Activated CD8-positive, alpha-beta memory T cell treated with anti-CD3 and anti-CD28 coated beads, Interleukin-2, amount 50 U/mL, for 24 hours (primary cell): ENCODE data around the gene BTBD9.

ENCODE experiments used
- DNase-seq: peaks from one replicate; pipeline ENCODE4 v3.0.0-alpha.2; 2020; ENCODE audit errors: extremely low read depth

Gene BTBD9

DNA sequence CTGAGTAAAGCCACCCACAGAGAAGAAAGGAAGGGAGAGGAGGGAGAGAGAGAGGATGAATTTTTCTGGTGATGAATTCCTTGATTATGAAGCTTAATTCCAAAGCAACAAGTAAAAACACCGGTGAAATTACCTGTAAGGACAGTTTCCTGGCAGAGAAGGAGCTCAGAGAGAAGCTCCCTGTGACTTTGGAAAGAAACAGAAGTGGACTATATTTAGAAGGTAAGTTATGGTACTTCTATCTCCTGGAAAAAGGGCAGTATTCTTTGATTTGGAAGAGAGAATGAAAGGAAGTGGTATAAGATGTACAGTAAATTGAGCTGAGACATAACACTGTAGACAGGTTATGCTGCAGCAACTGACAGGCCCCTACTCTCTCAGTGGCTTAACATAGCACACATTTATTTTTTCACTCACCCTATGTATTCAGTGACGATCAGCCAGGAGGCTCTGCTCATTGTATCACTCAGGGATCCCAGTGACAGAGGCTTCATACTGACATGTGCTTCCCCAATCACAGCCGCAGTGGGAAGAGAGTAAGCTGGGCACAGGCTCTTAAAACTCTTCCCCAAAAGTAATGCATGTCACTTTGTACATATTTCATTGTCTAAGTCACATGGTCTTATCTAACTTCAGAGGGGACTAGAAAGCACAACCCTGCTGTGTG is 349.5 kb downstream of the BTBD9 start:
- DNase-seq: no peak

DNA sequence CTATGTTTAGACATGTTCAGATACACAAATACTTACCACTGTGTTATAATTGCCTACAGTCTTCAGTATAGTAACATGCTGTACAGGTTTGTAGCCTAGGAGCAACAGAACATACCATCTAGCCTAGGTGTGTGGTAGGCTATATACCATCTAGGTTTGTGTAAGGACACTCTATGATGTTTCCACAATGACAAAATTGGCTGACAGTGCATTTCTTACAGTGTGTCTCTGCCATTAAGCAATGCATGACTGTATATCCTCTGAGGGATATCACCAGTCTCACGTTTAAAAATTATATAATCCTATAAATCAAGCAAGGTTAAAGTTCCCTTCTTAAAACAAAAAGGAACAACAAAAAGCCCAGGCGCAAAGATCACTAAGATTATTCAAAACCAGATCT is 352.2 kb downstream of the BTBD9 start:
- DNase-seq: no peak

DNA sequence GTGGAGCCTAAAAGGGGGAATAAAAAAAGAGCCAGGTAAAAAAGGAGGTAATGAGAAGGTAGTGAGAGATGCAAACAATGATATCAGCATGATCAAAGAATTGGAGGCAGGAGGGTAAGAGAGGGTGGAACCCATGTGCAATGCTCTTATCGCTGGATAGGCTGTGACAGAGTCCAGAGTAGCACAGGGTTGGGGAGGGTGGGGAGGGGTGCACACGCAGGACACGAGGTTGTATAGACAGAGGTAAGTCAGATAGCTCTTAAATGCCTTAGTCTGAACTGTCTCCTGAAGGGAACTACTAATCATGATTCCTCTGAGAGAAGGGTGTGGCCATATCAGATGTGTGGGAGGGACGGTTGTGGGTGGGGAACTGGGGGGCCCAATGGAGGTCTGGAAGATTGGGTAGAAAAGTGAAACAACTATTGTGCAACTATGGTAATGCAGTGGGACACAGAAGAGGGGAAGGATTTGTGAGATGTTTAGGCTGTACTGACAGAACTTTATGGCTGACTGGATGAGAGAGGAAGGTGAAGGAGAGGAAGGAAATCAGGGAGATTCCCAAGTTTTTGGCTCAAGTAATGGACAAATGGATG is 354.8 kb downstream of the BTBD9 start:
- no peak for DNase-seq

GRCh38 chr6:38283734-38284362 is 355.9 kb downstream of the BTBD9 start:
- no peak for DNase-seq

- no peak for DNase-seq
These were observed 356.8 kb downstream of the BTBD9 start for GRCh38 chr6:38282911-38283310.

DNA sequence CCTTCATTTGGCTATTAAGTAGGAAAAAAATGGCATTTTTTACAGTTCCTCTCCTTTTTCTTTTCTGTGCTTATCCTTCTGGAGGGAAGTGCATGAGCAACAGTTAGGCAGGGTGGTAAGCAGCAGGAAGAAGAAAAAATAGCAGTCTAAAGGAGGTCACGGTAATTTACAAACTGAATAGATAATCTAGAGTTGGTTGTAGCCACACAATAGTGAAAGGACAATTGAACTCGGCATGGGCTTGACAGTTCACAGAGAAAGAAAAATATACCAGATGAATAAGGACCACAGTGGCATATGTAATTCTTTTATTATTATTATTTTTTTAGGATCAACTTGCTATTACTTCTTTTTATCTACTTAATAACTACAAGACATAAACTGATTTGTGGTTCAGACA is 358.6 kb downstream of the BTBD9 start:
- no peak for DNase-seq

DNA sequence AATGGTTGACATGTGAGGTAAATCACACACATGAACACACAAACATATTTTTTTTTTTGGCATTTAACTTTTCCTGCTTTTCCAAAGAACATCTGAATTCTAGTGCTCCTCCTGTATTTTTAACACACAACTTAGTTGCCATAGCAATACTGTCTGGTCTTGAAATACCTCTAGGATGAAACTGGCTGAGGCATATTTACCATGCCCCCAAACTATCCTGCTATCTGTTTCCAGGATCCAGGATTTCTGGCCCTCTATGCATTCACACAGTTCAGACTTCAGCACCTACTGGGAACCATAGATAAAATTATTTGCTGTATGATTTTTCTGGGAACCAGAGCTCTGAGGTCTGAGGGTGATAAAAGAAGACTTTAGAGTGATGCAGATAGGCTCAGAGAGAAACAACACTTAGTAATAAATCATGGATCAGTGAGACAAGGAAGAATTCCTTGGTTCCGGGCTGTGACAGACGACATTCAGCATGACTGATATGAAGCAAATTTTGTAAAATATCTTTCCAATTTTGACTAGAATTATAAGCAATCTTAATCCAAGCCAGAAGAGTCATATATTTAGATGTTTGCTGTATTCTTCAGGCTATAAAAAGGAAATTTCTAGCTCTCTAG is 359.7 kb downstream of the BTBD9 start:
- no peak for DNase-seq

DNA sequence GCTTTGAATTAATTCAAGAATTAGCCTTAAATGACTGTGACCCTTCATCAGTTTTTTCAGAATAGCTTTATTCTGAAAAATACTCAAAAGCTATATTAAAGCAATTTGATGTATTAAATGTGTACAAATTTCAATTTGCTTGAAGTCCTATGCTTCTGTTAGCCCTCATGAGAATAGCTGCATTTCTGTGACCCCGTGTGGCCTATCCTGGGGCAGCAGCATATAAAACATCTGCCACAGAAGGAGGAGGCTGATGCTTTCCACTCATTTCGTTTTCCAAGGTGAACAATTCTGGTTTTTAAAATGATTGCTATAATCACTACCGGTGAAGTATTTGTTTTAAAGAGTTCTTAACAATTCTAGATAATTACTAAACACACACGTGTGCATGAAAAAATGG is 360.3 kb downstream of the BTBD9 start:
- no peak for DNase-seq

GRCh38 chr6:38273325-38273724 is 366.4 kb downstream of the BTBD9 start:
- DNase-seq: no peak

DNA sequence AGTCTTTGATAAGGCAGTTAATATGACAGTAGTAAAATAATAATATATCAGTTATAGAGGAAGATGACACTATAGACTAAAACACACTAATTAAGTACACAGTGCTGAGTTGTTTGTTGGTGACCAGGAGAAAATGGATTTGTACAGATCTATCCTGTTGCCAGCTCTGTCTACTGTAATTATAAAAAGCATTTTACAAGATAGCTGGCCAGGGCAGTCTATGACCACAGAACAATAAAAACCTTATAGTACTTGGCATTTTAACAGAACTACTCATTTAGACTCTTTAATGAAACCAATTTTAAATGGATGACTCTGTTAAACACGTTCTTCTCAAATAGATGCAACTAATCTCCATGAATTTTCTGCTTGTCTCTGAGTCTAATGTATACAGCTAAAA is 367.5 kb downstream of the BTBD9 start:
- no peak for DNase-seq

GRCh38 chr6:38271081-38271480 is 368.6 kb downstream of the BTBD9 start:
- DNase-seq: no peak

- DNase-seq: no peak
These were observed 369.4 kb downstream of the BTBD9 start for GRCh38 chr6:38270367-38270766.

DNA sequence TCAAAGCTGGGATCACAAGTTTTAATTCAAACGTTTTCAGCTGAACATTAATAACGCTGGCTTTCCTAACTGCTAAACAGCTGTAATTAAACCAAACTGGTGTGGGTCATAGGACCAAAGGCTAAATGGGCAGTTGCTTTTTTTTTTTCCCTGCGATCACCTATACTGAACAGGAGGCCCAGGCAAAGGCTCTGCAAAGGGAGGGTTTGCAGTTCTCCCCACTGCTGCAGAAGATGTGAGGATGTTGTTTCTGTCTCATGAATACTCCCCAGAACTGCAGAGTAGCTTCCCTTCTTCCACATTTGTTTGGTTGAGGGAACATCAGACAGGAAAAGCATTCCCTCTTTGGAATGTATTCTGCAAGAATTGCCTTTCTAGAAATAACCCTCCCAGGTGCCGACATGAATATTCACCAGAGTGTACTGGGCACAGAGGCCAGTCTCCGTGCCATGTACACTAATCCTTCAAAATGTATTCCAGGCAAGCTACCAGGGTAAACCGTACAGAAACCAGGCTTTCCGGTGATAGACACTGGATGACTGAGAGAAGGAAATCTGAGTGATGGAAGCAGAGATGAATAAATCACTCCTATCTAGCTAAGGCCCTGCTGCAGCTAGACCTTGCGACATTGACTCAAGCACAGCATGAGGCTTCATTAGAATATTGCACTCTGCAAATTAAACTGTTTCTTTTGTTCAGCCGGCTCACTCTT is 370.1 kb downstream of the BTBD9 start:
- no peak for DNase-seq

GRCh38 chr6:38268342-38268741 is 371.4 kb downstream of the BTBD9 start:
- DNase-seq: no peak

DNA sequence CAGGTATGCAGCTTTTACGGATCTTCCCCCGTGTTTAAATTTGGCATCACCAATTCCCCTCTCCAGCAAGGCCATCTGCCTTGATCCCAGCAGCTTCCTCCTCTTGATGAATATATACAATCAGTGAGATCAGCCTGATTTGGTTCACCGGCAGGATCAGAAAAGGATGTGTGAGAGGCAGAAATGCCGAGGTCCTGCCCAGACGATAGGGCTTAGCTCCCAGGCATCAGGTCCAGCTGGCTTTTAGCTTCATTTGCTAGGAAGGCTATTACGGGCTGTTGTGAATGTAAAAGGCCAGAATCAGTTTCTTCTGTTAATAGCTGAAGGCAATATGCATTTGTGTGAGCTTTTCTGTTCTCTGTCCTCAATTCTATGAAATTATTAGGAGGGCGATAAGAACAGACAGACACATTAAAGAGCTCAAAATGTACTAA is 372.8 kb downstream of the BTBD9 start:
- no peak for DNase-seq

- DNase-seq: no peak
These were observed 375.1 kb downstream of the BTBD9 start for GRCh38 chr6:38264605-38265004.

- DNase-seq: no peak
These were observed 377.1 kb downstream of the BTBD9 start for GRCh38 chr6:38262609-38263008.

- DNase-seq: no peak
These were observed 377.7 kb downstream of the BTBD9 start for GRCh38 chr6:38262026-38262425.

GRCh38 chr6:38261626-38262025 is 378.1 kb downstream of the BTBD9 start:
- DNase-seq: no peak

GRCh38 chr6:38259736-38260135 is 380.0 kb downstream of the BTBD9 start:
- DNase-seq: no peak

GRCh38 chr6:38248500-38249234 is 391.1 kb downstream of the BTBD9 start:
- DNase-seq: no peak

- DNase-seq: no peak
These were observed 394.4 kb downstream of the BTBD9 start for GRCh38 chr6:38245295-38245694.
